HepG2 (cell line): ENCODE measurements around the gene NYNRIN. TPM values are rescaled to one million over a fixed set of nuclear protein-coding genes. Genes with fewer than 3 reads are reported as not detected.

Source experiments
- ETV6 ChIP-seq: sonication (generic); formaldehyde crosslinking; conservative IDR thresholded peaks from 2 replicates; pipeline ENCODE4 v1.4.0; 2020; ENCODE audit warnings: missing genetic modification reagents
- KMT2B ChIP-seq: IDR thresholded peaks from 2 replicates; pipeline ENCODE4 v1.6.1; 2016; ENCODE audit warnings: missing genetic modification reagents, missing compliant biosample characterization
- MEF2D ChIP-seq: sonication (generic); formaldehyde crosslinking; IDR thresholded peaks from 2 replicates; pipeline ENCODE4 v1.5.1; 2020; ENCODE audit warnings: mild to moderate bottlenecking, missing genetic modification reagents
- NFATC3 ChIP-seq: sonication (generic); formaldehyde crosslinking; IDR thresholded peaks from 2 replicates; pipeline ENCODE4 v1.5.1; 2020; ENCODE audit warnings: mild to moderate bottlenecking, missing genetic modification reagents
- ONECUT2 ChIP-seq: sonication (generic); formaldehyde crosslinking; IDR thresholded peaks from 2 replicates; pipeline ENCODE4 v1.4.0; 2020; ENCODE audit warnings: missing genetic modification reagents
- PAX8 ChIP-seq: sonication (generic); formaldehyde crosslinking; IDR thresholded peaks from 2 replicates; pipeline ENCODE4 v1.8.0; 2022; ENCODE audit warnings: mild to moderate bottlenecking, missing genetic modification reagents, borderline replicate concordance
- RFXANK ChIP-seq: IDR thresholded peaks from 2 replicates; pipeline ENCODE4 v1.6.1; 2016
- TCF12 ChIP-seq, 2 experiments: fragments of 450-650 bp in 1 of 2; sonication (generic) in 1 of 2; formaldehyde crosslinking in 1 of 2; IDR thresholded peaks; 2 replicates each; pipeline versions ENCODE4 v1.6.1 to v1.8.0; 2017 to 2022; ENCODE audit warnings: antibody characterized with exemption in 1 of 2, mild to moderate bottlenecking in 1 of 2, missing genetic modification reagents in 1 of 2, moderate library complexity in 1 of 2
- ZFP82 ChIP-seq: sonication (generic); formaldehyde crosslinking; IDR thresholded peaks from 2 replicates; pipeline ENCODE4 v1.5.1; 2020; ENCODE audit warnings: mild to moderate bottlenecking, missing genetic modification reagents, borderline replicate concordance
- ZKSCAN8 ChIP-seq: IDR thresholded peaks from 2 replicates; pipeline ENCODE4 v1.6.1; 2016; ENCODE audit warnings: borderline replicate concordance, missing genetic modification reagents, missing compliant biosample characterization
- ZNF841 ChIP-seq: sonication (generic); formaldehyde crosslinking; IDR thresholded peaks from 2 replicates; pipeline ENCODE4 v1.8.1; 2023; ENCODE audit warnings: missing genetic modification reagents, borderline replicate concordance
- polyA plus RNA-seq, 8 experiments: library from polyadenylated mRNA; depleted of rRNA in 3 of 8; stranded (reverse) in 7 of 8; unstranded in 1 of 8; fragments of >200 nt; fragmentation: Illumina TruSeq in 4 of 8; extraction: Trizol in 4 of 8; gene quantifications; 2 replicates each; pipeline versions ENCODE4 v1.2.1 to v1.2.3, GENCODE V29; 2011 to 2016; ENCODE audit warnings: low read depth in 4 of 8, missing spikeins in 1 of 8, mixed read lengths in 1 of 8; ENCODE audit not compliant: insufficient read depth in 1 of 8
- total RNA-seq, 5 experiments: library from RNA; depleted of rRNA; stranded (reverse); fragments of >200 nt; fragmentation: Illumina TruSeq; extraction: Trizol; gene quantifications; 2 replicates each; pipeline ENCODE4 v1.2.3, GENCODE V29; 2016; ENCODE audit warnings: low read depth in 1 of 5
- TF ChIP-seq, protein P1 (sequence below): sonication (generic); formaldehyde crosslinking; IDR thresholded peaks from 2 replicates; pipeline ENCODE4 v1.4.0; 2020; ENCODE audit warnings: missing genetic modification reagents
- TF ChIP-seq, protein P2 (sequence below): sonication (generic); formaldehyde crosslinking; IDR thresholded peaks from 2 replicates; pipeline ENCODE4 v1.5.0; 2020; ENCODE audit warnings: mild to moderate bottlenecking, missing genetic modification reagents

NYNRIN gene
- total and polyA plus RNA-seq, 2 of the 13 experiments (the other 11 are each of a cell fraction or from before 2014, with no cell fraction given): 0.63 to 1.1 TPM

DNA sequence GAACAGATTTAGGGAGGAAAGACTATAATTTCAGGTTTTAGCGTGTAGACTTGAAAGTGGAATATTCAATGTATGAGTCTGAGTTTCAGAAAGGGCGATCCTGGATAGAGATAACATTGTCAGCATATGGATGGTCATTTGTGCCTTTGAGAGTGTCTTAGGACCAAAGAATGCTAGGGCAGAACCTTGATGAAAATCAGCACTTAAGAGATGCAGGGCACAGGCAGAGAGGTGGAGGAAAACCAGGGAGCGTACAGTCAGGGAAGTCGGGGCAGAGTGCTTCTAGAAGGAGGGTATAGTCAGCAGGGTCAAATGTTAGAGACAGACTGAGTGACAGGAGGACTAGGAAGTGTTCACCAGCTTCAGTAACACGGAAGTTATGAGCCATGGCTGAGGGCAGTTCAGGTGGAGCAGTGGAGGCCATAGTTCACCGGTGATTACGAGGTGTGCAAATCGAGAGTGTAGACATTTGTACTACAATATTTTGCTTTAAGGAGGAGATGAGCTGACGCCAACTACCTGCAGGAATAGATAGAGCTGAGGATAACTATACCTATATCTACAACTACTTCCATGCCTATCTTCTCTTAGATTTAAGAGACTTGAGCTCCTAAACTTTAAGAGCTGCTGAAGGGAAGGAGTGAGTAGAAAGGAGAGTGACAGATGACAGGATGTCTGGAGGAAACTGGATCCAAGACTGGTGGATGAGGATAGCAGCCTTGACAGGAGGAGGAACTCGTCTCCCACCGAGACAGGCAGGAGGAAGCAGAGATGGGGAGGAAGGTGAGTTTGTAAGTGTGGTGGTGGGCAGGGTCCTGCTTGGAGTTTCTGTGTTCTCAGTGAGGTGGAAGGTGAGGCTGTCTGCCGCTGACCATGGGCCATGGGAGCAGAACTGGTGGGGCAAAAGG is 24.1 kb downstream of the NYNRIN start (continued):
- TF ChIP-seq TCF12 (IDR thresholded peaks at IDR 0.05) (no peak), TCF12 (CRISPR knock-in tag; IDR thresholded peaks at IDR 0.05) (no peak), PAX8 (CRISPR knock-in tag) (no peak), ZFP82 (CRISPR knock-in tag) (no peak), KMT2B (no peak), ONECUT2 (CRISPR knock-in tag) (no peak), ZKSCAN8 (CRISPR knock-in tag) (no peak), NFATC3 (no peak), RFXANK (CRISPR knock-in tag) (no peak), ETV6 (CRISPR knock-in tag) (no peak), MEF2D (CRISPR knock-in tag) (no peak; the same call in none of the 2 replicates), ZNF841 (CRISPR knock-in tag) (no peak)
- TF ChIP-seq, protein P1, sequence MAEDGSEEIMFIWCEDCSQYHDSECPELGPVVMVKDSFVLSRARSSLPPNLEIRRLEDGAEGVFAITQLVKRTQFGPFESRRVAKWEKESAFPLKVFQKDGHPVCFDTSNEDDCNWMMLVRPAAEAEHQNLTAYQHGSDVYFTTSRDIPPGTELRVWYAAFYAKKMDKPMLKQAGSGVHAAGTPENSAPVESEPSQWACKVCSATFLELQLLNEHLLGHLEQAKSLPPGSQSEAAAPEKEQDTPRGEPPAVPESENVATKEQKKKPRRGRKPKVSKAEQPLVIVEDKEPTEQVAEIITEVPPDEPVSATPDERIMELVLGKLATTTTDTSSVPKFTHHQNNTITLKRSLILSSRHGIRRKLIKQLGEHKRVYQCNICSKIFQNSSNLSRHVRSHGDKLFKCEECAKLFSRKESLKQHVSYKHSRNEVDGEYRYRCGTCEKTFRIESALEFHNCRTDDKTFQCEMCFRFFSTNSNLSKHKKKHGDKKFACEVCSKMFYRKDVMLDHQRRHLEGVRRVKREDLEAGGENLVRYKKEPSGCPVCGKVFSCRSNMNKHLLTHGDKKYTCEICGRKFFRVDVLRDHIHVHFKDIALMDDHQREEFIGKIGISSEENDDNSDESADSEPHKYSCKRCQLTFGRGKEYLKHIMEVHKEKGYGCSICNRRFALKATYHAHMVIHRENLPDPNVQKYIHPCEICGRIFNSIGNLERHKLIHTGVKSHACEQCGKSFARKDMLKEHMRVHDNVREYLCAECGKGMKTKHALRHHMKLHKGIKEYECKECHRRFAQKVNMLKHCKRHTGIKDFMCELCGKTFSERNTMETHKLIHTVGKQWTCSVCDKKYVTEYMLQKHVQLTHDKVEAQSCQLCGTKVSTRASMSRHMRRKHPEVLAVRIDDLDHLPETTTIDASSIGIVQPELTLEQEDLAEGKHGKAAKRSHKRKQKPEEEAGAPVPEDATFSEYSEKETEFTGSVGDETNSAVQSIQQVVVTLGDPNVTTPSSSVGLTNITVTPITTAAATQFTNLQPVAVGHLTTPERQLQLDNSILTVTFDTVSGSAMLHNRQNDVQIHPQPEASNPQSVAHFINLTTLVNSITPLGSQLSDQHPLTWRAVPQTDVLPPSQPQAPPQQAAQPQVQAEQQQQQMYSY (CRISPR knock-in tag): no peak
- TF ChIP-seq, protein P2, sequence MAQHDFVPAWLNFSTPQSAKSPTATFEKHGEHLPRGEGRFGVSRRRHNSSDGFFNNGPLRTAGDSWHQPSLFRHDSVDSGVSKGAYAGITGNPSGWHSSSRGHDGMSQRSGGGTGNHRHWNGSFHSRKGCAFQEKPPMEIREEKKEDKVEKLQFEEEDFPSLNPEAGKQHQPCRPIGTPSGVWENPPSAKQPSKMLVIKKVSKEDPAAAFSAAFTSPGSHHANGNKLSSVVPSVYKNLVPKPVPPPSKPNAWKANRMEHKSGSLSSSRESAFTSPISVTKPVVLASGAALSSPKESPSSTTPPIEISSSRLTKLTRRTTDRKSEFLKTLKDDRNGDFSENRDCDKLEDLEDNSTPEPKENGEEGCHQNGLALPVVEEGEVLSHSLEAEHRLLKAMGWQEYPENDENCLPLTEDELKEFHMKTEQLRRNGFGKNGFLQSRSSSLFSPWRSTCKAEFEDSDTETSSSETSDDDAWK (CRISPR knock-in tag): no peak
